HepG2 (cell line): ENCODE data around the gene C1orf159. TPM values are rescaled to one million over a fixed set of nuclear protein-coding genes. Genes with fewer than 3 reads are reported as not detected.

Experiments used
- HOXD1 ChIP-seq: sonication (generic); formaldehyde crosslinking; IDR thresholded peaks from 2 replicates; pipeline ENCODE4 v1.5.0; 2020; ENCODE audit warnings: missing genetic modification reagents
- KDM5B ChIP-seq: sonication (generic); formaldehyde crosslinking; IDR thresholded peaks from 2 replicates; pipeline ENCODE4 v1.4.0; 2020; ENCODE audit warnings: missing genetic modification reagents, mild to moderate bottlenecking, borderline replicate concordance
- MATR3 ChIP-seq: sonication (generic); formaldehyde crosslinking; IDR thresholded peaks from 2 replicates; pipeline ENCODE4 v1.4.0; 2020; ENCODE audit warnings: missing genetic modification reagents
- MEIS2 ChIP-seq: sonication (generic); formaldehyde crosslinking; IDR thresholded peaks from 2 replicates; pipeline ENCODE4 v1.9.0; 2021; ENCODE audit warnings: mild to moderate bottlenecking, missing genetic modification reagents
- NCOA2 ChIP-seq: sonication (generic); formaldehyde crosslinking; IDR thresholded peaks from 2 replicates; pipeline ENCODE4 v1.8.0; 2022; ENCODE audit warnings: inconsistent platforms
- NFKBIZ ChIP-seq: IDR thresholded peaks from 2 replicates; pipeline ENCODE4 v1.6.1; 2018; ENCODE audit warnings: missing genetic modification reagents, missing compliant biosample characterization
- NR2F1 ChIP-seq, 2 experiments: fragments of 450-650 bp in 1 of 2; formaldehyde crosslinking in 1 of 2; IDR thresholded peaks; 2 replicates each; pipeline versions ENCODE4 v1.5.0 to v1.6.1; 2016 to 2020; ENCODE audit warnings: mild to moderate bottlenecking in 1 of 2, missing compliant biosample characterization in 1 of 2, missing genetic modification reagents in 1 of 2, moderate library complexity in 1 of 2
- NR3C1 ChIP-seq: sonication (generic); formaldehyde crosslinking; IDR thresholded peaks from 2 replicates; pipeline ENCODE4 v1.4.0; 2020; ENCODE audit warnings: missing genetic modification reagents
- PAWR ChIP-seq: sonication (generic); formaldehyde crosslinking; IDR thresholded peaks from 2 replicates; pipeline ENCODE4 v1.4.0; 2020; ENCODE audit warnings: missing genetic modification reagents, mild to moderate bottlenecking, borderline replicate concordance
- POGZ ChIP-seq: sonication (generic); formaldehyde crosslinking; IDR thresholded peaks from 2 replicates; pipeline ENCODE4 v1.4.0; 2020; ENCODE audit warnings: mild to moderate bottlenecking, missing genetic modification reagents
- U2AF2 ChIP-seq: fragments of 200-400 bp; formaldehyde crosslinking; IDR thresholded peaks from 2 replicates; pipeline ENCODE4 v1.6.1; 2017; ENCODE audit warnings: low read depth, mild to moderate bottlenecking, low read length
- ZFP36L1 ChIP-seq: sonication (generic); formaldehyde crosslinking; IDR thresholded peaks from 2 replicates; pipeline ENCODE4 v1.8.0; 2022; ENCODE audit warnings: mild to moderate bottlenecking, missing genetic modification reagents, moderate library complexity
- ZNF441 ChIP-seq: sonication (generic); formaldehyde crosslinking; IDR thresholded peaks from 2 replicates; pipeline ENCODE4 v1.7.0; 2021; ENCODE audit warnings: missing genetic modification reagents, borderline replicate concordance
- polyA plus RNA-seq, 8 experiments: library from polyadenylated mRNA; depleted of rRNA in 3 of 8; stranded (reverse) in 7 of 8; unstranded in 1 of 8; fragments of >200 nt; fragmentation: Illumina TruSeq in 4 of 8; extraction: Trizol in 4 of 8; gene quantifications; 2 replicates each; pipeline versions ENCODE4 v1.2.1 to v1.2.3, GENCODE V29; 2011 to 2016; ENCODE audit warnings: low read depth in 4 of 8, missing spikeins in 1 of 8, mixed read lengths in 1 of 8; ENCODE audit not compliant: insufficient read depth in 1 of 8
- total RNA-seq, 5 experiments: library from RNA; depleted of rRNA; stranded (reverse); fragments of >200 nt; fragmentation: Illumina TruSeq; extraction: Trizol; gene quantifications; 2 replicates each; pipeline ENCODE4 v1.2.3, GENCODE V29; 2016; ENCODE audit warnings: low read depth in 1 of 5
- TF ChIP-seq, protein P1 (sequence below): sonication (generic); formaldehyde crosslinking; IDR thresholded peaks from 2 replicates; pipeline ENCODE4 v1.4.0; 2020; ENCODE audit warnings: missing genetic modification reagents, borderline replicate concordance
- TF ChIP-seq, protein P2 (sequence below), 2 experiments: sonication (generic) in 1 of 2; formaldehyde crosslinking in 1 of 2; IDR thresholded peaks; 2 replicates each; pipeline versions ENCODE4 v1.4.0 to v1.6.1; 2018 to 2020; ENCODE audit warnings: missing genetic modification reagents in 2 of 2, borderline replicate concordance in 1 of 2, low read depth in 1 of 2, mild to moderate bottlenecking in 1 of 2, missing biosample characterization in 1 of 2
- TF ChIP-seq, protein P3 (sequence below): sonication (generic); formaldehyde crosslinking; IDR thresholded peaks from 2 replicates; pipeline ENCODE4 v1.5.0; 2020; ENCODE audit warnings: mild to moderate bottlenecking, missing genetic modification reagents

C1orf159 gene
- total and polyA plus RNA-seq, 2 of the 13 experiments (the other 11 are each of a cell fraction or from before 2014, with no cell fraction given), result 3.8 to 6.7 TPM

DNA sequence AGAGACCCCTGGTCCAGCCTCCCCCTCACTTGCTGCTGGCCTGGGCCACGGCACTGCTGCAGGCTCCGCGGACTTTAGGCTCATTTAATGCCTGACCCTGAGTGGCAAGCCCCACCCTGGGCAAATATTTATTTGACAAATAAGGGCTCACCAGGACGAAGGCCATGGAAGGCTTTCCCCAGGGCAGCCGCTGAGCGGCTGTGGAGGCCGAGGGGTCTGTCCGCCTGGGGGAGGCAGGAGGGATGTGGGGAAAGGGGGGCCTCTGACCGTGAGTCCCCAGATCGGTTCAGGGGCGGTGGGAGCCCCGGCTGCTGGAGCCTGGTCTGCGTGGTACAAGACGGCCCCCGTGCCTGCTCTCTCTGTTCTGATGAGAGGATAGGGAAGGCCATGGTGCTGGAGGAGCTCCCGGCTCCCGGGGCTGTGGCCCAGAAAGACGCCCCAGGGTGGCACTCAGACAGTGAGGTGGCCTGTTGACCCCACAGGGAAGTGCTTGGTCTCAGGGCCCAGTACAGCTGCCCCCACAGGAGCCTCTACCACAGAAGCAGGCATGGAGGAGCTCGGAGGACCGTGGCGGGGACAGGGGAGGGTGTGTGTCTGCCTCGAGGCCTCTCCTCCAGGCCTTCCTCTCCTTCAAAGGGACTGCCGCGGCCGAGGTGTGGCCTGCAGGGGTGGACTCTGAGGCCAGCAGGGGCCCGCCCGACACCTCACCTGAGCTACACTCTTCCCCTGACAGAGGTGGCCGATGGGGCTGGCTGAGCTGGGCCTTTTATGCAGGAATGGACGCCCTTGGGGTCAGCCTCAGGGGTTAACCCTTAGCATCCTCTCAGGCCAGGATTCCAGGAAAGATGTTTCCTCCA lies 9.1 kb upstream of the C1orf159 start (continued):
- no peak for TF ChIP-seq PAWR (CRISPR knock-in tag)
- no peak for TF ChIP-seq NFKBIZ (CRISPR knock-in tag)
- TF ChIP-seq U2AF2, result no peak
- TF ChIP-seq, protein P1, sequence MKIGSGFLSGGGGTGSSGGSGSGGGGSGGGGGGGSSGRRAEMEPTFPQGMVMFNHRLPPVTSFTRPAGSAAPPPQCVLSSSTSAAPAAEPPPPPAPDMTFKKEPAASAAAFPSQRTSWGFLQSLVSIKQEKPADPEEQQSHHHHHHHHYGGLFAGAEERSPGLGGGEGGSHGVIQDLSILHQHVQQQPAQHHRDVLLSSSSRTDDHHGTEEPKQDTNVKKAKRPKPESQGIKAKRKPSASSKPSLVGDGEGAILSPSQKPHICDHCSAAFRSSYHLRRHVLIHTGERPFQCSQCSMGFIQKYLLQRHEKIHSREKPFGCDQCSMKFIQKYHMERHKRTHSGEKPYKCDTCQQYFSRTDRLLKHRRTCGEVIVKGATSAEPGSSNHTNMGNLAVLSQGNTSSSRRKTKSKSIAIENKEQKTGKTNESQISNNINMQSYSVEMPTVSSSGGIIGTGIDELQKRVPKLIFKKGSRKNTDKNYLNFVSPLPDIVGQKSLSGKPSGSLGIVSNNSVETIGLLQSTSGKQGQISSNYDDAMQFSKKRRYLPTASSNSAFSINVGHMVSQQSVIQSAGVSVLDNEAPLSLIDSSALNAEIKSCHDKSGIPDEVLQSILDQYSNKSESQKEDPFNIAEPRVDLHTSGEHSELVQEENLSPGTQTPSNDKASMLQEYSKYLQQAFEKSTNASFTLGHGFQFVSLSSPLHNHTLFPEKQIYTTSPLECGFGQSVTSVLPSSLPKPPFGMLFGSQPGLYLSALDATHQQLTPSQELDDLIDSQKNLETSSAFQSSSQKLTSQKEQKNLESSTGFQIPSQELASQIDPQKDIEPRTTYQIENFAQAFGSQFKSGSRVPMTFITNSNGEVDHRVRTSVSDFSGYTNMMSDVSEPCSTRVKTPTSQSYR, result peak; percentile 54; the same call in 1 of the 2 replicates
- TF ChIP-seq HOXD1 (CRISPR knock-in tag), result peak; percentile 33; the same call in 1 of the 2 replicates
- TF ChIP-seq MATR3 (CRISPR knock-in tag), result no peak
- peak; percentile 87 for TF ChIP-seq KDM5B (CRISPR knock-in tag)
- TF ChIP-seq, protein P2, sequence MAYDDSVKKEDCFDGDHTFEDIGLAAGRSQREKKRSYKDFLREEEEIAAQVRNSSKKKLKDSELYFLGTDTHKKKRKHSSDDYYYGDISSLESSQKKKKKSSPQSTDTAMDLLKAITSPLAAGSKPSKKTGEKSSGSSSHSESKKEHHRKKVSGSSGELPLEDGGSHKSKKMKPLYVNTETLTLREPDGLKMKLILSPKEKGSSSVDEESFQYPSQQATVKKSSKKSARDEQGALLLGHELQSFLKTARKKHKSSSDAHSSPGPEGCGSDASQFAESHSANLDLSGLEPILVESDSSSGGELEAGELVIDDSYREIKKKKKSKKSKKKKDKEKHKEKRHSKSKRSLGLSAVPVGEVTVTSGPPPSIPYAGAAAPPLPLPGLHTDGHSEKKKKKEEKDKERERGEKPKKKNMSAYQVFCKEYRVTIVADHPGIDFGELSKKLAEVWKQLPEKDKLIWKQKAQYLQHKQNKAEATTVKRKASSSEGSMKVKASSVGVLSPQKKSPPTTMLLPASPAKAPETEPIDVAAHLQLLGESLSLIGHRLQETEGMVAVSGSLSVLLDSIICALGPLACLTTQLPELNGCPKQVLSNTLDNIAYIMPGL (CRISPR knock-in tag; IDR thresholded peaks at IDR 0.05; ENCODE audit: borderline replicate concordance in 1 of 2, low read depth in 1 of 2), result peak in 1 of 2 experiments; percentile 52; a peak in 2 of 4 replicates
- peak; percentile 71 for TF ChIP-seq NCOA2 (CRISPR knock-in tag)
- TF ChIP-seq ZFP36L1 (CRISPR knock-in tag), result 0 out of 2 replicates have a peak, but pooled peaks have one; percentile 54
- TF ChIP-seq ZNF441 (CRISPR knock-in tag), result peak; percentile 30; the same call in 1 of the 2 replicates
- TF ChIP-seq MEIS2 (CRISPR knock-in tag), result peak; percentile 65; the same call in 1 of the 2 replicates
- TF ChIP-seq POGZ (CRISPR knock-in tag), result peak; percentile 46; the same call in 1 of the 2 replicates
- TF ChIP-seq, protein P3, sequence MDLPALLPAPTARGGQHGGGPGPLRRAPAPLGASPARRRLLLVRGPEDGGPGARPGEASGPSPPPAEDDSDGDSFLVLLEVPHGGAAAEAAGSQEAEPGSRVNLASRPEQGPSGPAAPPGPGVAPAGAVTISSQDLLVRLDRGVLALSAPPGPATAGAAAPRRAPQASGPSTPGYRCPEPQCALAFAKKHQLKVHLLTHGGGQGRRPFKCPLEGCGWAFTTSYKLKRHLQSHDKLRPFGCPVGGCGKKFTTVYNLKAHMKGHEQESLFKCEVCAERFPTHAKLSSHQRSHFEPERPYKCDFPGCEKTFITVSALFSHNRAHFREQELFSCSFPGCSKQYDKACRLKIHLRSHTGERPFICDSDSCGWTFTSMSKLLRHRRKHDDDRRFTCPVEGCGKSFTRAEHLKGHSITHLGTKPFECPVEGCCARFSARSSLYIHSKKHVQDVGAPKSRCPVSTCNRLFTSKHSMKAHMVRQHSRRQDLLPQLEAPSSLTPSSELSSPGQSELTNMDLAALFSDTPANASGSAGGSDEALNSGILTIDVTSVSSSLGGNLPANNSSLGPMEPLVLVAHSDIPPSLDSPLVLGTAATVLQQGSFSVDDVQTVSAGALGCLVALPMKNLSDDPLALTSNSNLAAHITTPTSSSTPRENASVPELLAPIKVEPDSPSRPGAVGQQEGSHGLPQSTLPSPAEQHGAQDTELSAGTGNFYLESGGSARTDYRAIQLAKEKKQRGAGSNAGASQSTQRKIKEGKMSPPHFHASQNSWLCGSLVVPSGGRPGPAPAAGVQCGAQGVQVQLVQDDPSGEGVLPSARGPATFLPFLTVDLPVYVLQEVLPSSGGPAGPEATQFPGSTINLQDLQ, result peak; percentile 74
- no peak for TF ChIP-seq NR3C1
- TF ChIP-seq NR2F1 (CRISPR knock-in tag; IDR thresholded peaks at IDR 0.05), result peak; percentile 66 to 76
